Fibroblast of upper back skin (primary cell): ENCODE data around the gene NCMAP.

Experiments used
- DNase-seq: peaks from one replicate; pipeline ENCODE4 v3.0.0-alpha.2; 2013

Gene NCMAP

DNA sequence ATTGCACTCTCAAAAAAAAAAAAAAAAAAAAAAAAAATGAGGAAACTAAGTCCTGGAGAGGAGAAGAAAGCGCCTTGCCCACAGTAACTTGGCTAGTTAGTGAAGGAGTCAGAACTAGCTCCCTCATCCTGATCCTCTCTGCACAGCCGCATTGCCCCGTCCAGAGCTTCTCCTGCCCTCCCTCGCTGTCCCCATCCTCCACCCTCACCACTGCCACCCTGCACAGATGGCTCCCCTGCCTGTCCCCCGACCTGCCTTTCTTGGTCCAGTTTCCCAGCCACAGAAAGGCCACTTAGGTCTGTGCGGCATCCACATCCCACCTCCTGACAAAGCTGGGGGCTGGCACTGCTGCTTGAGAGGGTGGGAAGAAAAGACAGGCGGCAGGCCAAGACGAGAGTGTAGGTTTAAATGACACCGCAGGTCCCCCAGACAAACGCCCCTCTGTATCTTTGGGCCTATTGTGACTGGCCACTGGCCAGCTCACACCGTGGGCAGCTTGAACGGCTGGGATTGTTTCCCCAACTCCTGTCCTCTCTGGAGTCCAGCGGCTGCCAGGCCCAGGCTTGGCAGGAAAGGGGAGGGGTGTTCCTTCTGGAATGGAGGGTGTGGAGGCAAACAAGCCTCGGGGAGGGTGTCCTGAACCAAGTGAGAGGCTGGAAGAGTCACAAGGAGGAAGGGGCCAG is 20.2 kb downstream of the NCMAP start:
- no peak for DNase-seq

DNA sequence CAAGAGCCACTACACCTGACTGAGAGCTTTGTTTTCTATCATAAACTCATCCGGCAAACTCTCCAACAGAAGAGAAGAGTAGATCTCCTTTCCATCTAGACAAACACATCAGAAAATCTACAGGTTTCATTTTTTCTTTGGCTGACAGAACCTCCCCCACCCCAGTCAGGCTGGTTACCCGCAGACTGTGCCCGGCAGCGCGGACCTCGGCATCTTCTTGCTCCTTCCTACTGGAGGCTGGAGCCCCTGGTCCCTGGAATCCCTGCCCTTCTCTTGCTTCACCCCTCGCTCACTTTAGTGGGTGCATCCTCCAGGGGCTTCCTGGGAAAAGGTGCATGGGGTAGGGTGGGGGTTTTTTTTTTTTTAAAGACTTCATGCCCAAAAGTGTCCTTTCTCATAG is 23.0 kb downstream of the NCMAP start:
- no peak for DNase-seq

- no peak for DNase-seq
These were observed 24.9 kb downstream of the NCMAP start for GRCh38 chr1:24580756-24581155.

DNA sequence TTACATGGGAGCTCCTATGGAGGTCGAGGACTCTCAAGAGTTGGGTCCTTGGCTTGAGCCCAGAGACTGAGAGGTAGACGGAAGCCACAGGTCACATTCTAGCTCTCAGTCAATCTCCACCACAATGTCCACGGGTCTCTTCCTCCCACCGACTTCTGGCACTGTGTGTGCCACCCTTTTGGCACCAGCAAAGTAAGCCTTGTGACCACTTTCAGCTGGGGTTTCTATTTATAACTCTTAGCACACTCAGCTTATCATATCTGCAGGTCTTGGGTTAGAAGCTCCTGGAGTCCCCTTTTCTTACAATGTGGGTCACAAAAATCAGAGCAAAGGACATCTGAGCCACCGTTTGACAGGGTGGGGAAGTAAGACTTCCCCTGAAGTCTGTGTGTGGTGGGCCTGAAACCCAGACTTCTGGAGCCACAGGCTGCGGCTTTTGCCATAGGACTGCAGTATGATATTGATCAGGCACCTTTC is 28.3 kb downstream of the NCMAP start:
- DNase-seq = no peak

GRCh38 chr1:24586119-24586518 is 30.2 kb downstream of the NCMAP start:
- no peak for DNase-seq

DNA sequence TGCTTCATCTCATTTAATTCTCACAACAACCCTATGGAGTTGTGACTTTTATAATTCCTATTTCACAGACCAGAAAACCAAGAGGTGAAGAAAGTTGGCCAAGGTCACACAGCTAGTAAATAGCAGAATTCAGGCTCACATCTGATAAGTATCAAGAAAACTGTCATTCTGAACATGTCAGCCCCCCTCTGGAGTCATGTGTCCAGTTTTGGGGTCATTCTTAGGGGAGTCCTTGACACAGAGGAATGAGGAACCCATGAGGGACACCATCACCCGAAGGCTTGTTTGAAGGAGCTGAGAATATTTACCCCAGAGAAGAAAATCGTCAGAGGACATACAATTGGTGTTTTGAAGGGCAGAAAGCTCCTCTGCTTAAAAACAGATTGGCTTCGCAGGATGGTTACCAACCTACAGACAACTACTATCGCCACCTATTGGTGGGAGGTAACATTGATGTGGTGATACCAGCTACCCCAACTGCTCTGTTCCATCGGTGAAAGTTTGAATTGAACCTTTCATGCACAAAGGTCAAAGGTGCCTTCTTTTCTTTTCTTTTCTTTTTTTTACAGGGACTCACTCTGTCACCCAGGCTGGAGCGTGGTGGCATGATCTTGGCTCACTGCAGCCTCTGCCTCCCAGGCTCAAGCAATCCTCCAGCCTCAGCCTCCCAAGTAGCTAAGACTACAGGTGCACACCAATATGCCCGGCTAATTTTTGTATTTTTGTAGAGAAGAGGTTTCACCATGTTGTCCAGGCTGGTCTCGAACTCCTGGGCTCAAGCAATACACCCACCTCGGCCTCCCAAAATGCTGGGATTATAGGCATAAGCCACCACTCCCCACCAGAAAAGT is 31.3 kb downstream of the NCMAP start:
- DNase-seq = peak; percentile 56

DNA sequence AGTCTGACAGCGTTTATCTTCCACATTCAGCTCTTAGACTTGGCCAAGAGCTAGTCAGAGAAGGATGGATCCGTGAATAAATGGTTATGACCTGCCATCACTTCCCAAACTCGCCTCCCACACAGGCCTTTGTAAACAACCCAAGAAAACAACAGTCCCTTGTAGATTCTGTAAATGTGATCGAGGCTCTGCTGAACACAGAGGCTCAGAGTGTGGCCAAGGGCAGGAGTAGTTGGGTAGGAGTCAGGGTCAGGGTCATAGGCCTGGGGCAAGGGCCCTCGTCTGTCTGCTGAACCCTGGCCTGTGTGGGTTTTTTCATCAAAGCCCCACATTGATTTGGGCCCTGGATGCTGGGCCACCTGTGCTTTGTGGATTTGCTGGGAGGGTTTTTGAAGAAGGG is 32.7 kb downstream of the NCMAP start:
- no peak for DNase-seq

DNA sequence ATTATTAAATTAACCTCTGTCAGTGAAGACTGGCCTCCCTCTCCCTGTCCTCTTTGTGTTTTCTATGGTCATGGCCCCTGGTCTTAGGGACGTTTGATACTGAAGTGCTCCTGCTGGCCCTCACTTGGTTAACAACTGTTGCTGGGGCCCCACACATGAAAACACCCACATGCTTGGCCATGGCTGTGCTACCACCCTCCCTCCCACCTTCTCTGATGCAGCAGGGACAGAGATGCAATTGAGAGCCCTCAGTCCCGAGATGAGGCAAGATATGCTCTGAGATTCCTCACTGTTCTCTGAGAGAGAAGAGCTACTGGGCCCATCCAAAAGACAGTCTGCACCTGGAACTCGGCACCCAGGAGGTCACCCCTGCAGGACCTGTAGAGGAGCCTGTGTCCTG is 33.3 kb downstream of the NCMAP start:
- DNase-seq = no peak

DNA sequence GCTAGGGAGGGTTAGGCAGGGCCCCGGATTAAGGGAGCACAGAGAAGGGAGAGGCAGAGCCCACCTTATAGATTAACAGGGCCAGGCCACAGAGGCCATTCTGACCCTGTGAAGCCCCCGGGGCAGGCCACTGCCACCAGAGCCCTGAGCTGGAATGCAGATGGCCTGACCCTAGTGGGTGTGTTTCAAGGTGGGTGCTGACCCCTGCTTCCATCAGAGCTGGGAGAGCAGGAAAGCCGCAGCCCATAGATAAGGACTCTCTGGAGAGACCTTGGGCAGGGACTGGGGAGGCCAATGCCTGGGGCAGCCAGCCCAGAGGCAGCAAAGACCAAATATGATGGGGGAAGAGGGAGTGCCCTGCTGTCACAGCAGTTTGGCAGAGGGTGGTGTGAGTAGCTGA is 35.9 kb downstream of the NCMAP start:
- DNase-seq = no peak

DNA sequence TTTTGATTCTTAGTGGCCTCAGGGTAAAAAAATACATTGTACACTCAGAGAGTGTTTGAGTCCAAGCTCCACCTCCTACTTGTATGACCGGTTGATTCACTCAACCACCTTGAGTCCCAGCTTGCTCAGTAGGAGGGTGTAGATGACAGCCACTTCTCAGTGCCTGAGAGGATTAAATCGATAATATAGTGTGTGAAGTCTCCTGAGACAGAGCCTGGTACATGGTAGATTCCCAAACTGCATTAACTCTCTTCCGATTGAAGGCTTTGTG is 38.4 kb downstream of the NCMAP start:
- DNase-seq = no peak

GRCh38 chr1:24596401-24596880 is 40.6 kb downstream of the NCMAP start:
- DNase-seq = no peak

- no peak for DNase-seq
These were observed 43.4 kb downstream of the NCMAP start for GRCh38 chr1:24599265-24599664.

GRCh38 chr1:24600551-24600950 is 44.7 kb downstream of the NCMAP start:
- DNase-seq = no peak

GRCh38 chr1:24605534-24606295 is 49.8 kb downstream of the NCMAP start:
- DNase-seq = no peak

DNA sequence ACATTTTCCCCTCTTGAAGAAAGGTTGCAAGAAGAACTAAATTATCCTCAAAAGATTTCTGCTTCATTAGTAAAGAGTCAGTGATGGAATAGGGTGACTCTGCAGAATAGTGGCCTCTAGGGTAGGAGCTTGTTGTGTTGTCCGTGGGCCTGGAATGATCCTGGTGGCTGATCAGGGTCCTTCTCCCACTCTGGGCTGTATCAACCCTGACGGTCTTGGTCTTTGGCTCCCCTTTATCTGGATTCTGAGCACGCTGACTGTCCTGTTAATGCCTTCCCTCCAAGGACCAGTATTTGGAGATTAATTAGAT is 50.4 kb downstream of the NCMAP start:
- DNase-seq = no peak

GRCh38 chr1:24606621-24607020 is 50.7 kb downstream of the NCMAP start:
- no peak for DNase-seq

DNA sequence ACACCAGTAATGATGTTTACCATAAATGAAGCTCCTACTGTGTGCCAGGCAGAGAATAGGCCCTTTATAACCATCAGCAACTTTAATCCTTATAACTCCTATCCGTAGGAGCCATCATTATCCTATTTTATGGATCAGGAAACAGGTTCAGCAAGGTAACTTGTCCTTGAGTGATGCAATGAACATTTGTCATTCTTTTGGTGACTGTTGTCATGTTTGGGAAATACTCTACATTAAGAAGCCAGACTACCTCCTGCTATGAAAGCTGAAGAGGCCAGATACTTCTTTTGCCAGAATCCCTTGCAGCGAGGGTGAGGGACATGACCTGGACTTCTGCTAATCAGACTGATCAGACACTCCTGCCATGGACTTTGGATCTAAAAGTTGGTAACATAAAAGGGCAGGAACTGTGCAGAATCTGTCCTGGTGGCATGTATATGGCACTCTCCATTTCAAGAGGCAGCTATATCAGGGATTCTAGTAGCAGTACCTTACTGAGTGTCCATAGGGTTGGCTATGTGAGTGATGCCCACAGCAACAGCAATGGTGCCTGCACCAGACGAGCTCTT is 54.1 kb downstream of the NCMAP start:
- DNase-seq = no peak

DNA sequence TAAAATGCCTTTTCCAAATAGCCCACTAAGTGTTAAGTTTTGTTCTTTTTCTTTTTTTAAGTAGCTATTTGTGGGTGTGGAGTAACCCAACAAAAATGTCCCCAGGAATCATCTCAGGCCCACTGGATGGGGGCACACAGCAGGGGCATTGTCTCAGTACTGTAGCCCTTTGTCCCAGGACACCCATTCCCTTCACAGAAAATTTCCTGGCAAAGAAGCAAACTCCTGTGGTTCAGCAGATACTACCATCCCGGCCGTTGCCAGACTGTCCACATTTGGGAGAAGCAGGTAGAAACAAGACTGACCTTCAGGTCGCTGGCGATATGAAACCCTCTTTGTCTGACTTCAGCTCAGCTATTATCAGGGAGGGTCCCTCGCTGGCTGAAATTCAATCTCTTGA is 63.5 kb downstream of the NCMAP start:
- DNase-seq = no peak

DNA sequence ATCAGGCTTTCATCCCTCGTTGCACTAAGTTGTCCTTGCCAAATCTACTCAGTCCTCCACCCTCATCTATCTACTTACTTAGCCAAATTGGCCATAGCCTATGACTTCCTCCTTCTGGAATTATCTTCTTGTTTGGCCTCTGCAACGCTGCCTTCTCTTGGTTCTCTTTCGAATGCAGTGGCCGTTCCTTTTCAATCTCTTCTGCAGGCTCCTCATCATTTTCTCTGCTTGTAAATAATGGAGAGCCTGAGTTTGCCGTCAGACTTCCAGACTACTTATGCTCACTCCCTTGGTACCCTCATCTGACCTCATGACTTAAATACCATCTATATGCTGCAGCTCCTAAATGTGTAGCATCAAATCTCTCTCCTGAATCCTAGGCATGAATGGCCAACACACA is 64.8 kb downstream of the NCMAP start:
- no peak for DNase-seq

- no peak for DNase-seq
These were observed 65.2 kb downstream of the NCMAP start for GRCh38 chr1:24621121-24621520.

DNA sequence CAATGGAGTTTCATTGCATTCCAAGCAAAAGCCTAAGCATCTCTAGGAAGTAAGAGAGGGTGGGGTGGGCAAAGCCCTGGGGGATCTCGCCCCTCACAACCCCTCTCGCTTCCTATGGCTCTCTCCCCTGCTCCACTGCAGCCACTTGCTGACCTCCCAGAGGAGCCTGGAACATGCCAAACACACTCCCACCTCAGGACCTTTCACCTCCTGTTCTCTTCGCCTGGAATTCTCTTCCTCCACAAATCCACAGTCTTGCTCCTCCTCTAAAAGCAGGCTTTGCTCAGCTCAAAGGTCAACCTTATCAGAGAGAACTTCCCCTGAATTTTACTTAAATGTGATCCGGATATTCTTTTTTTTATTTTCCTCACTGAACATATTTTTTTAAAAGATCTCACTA is 66.3 kb downstream of the NCMAP start:
- no peak for DNase-seq

DNA sequence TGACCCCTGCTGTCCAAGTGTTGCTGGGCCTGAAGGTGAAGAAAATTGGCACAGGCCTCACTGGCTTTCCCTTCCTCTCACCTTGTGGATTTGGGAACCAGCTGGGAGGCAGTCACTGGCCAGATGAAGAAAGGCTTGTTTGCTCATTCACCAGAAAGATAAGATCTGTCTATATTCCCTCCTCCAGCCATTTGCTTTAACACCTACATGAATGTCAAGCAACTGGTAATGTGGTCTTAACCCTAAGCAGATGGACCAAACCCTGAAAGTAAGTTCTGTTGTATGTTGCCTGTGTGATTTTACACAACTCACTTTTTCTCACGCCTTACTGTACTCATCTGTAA is 76.9 kb downstream of the NCMAP start:
- DNase-seq = no peak

GRCh38 chr1:24635195-24635843 is 79.4 kb downstream of the NCMAP start:
- peak; percentile 74 for DNase-seq
